Parathyroid adenoma (tissue), 2 donors: ENCODE data around the gene MATR3.

Source experiments
- H2AFZ ChIP-seq: fragments of 300-600 bp; sonication (generic); one replicate; pipeline ENCODE4 v1.7.0; 2017; ENCODE audit warnings: antibody characterized with exemption, mild to moderate bottlenecking
- H3K27ac ChIP-seq: fragments of 300-600 bp; sonication (generic); one replicate; pipeline ENCODE4 v1.7.0; 2017
- H3K27me3 ChIP-seq: fragments of 300-600 bp; sonication (generic); one replicate; pipeline ENCODE4 v1.7.0; 2017; ENCODE audit warnings: low read length; ENCODE audit not compliant: control insufficient read depth, insufficient read depth
- H3K36me3 ChIP-seq: fragments of 300-600 bp; sonication (generic); one replicate; pipeline ENCODE4 v1.7.0; 2017; ENCODE audit warnings: low read length; ENCODE audit not compliant: control insufficient read depth, insufficient read depth
- H3K4me1 ChIP-seq: fragments of 300-600 bp; sonication (generic); one replicate; pipeline ENCODE4 v1.7.0; 2017; ENCODE audit warnings: control low read depth
- H3K4me2 ChIP-seq: fragments of 300-600 bp; sonication (generic); one replicate; pipeline ENCODE4 v1.7.0; 2017; ENCODE audit warnings: low read length
- H3K4me3 ChIP-seq: fragments of 300-600 bp; sonication (generic); one replicate; pipeline ENCODE4 v1.7.0; 2017; ENCODE audit warnings: low read depth, low read length
- H3K79me2 ChIP-seq: fragments of 300-600 bp; sonication (generic); one replicate; pipeline ENCODE4 v1.7.0; 2017; ENCODE audit warnings: control low read depth
- H3K9ac ChIP-seq: fragments of 300-600 bp; sonication (generic); one replicate; pipeline ENCODE4 v1.7.0; 2017; ENCODE audit warnings: mild to moderate bottlenecking
- H3K9me3 ChIP-seq: fragments of 300-600 bp; sonication (generic); one replicate; pipeline ENCODE4 v1.7.0; 2017; ENCODE audit warnings: low read length; ENCODE audit not compliant: control insufficient read depth
- TF ChIP-seq, protein P1 (sequence below): fragments of 300-600 bp; sonication (generic); IDR thresholded peaks from one replicate; pipeline ENCODE4 v1.7.0; 2017; ENCODE audit warnings: antibody characterized with exemption, mild to moderate bottlenecking
- donor health status: primary hyperparathyroidism.

Gene MATR3

DNA sequence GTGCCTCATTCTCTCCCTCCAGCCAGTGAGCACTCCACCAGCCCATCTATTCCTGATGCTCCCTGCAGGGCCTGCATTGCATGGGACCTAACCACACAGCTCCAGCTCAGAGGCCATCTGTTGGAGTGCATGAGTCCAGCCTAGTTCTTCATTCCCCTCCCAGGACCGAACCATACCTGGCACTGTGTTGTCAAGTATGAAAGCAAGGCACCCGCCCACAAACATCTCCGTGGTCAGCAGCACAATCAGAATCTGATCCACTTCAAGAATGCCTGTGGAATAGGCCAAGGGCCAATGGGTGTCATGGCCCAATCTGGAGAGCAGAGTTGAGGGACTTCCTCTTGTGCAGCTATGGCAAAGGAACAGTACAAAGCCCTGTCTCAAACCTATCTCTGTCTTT, 83.7 kb downstream of the MATR3 start:
- H3K27ac ChIP-seq: no peak overlapping the region
- H3K79me2 ChIP-seq: peaks cover 4% of the 10 kb centered on the region
- peaks cover 14% of the 10 kb centered on the region for H3K4me1 ChIP-seq
- no peak overlapping the region for H3K4me3 ChIP-seq
- no peak overlapping the region for H2AFZ ChIP-seq
- H3K9me3 ChIP-seq: no peaks in the 10 kb centered on the region
- H3K27me3 ChIP-seq: no peaks in the 10 kb centered on the region
- H3K36me3 ChIP-seq: no peaks in the 10 kb centered on the region
- TF ChIP-seq, protein P1, sequence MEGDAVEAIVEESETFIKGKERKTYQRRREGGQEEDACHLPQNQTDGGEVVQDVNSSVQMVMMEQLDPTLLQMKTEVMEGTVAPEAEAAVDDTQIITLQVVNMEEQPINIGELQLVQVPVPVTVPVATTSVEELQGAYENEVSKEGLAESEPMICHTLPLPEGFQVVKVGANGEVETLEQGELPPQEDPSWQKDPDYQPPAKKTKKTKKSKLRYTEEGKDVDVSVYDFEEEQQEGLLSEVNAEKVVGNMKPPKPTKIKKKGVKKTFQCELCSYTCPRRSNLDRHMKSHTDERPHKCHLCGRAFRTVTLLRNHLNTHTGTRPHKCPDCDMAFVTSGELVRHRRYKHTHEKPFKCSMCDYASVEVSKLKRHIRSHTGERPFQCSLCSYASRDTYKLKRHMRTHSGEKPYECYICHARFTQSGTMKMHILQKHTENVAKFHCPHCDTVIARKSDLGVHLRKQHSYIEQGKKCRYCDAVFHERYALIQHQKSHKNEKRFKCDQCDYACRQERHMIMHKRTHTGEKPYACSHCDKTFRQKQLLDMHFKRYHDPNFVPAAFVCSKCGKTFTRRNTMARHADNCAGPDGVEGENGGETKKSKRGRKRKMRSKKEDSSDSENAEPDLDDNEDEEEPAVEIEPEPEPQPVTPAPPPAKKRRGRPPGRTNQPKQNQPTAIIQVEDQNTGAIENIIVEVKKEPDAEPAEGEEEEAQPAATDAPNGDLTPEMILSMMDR: no peak
- H3K9ac ChIP-seq: no peak overlapping the region
- H3K4me2 ChIP-seq: no peak overlapping the region

DNA sequence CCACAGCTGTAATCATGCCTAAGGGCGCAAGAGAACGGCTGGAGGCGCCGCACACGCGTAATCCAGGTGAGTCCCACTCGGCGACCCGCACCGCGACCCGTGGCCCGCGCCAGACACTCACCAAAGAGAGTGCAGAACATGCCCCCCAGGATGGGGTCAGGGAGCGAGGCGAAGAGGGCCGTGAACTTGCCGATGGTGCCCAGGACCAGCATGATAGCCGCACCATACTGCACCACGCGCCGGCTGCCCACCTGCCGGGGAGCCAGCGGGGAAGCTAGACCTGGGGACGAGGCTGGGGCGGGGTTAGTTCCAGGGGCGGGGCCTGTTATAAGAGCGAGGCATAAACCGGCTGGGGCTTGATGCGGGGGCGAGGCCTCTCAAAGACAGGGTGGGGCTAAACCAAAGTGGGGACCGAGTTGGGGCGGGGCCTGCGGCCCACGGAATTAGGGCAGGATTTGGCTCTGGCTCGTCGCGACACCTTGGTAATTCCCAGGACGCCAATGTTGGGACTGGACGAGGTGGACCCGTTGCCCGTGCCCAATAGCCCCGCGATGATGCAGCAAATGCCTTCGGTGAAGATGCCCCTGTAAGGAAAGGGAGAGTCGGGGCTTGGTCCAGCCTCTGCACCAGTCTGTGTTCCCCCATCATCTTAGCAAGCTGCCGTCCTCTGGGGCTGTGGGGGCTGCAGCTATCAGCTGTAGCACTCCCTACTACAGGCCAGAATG, 84.7 kb downstream of the MATR3 start:
- no peaks in the 10 kb centered on the region for H3K9me3 ChIP-seq
- peaks cover 21% of the 10 kb centered on the region for H3K4me1 ChIP-seq
- TF ChIP-seq, protein P1: no peak
- no peak overlapping the region for H2AFZ ChIP-seq
- H3K27me3 ChIP-seq: no peaks in the 10 kb centered on the region
- no peak overlapping the region for H3K9ac ChIP-seq
- H3K27ac ChIP-seq: no peak overlapping the region
- no peak overlapping the region for H3K4me2 ChIP-seq
- H3K4me3 ChIP-seq: no peak overlapping the region
- H3K79me2 ChIP-seq: peaks cover 4% of the 10 kb centered on the region
- H3K36me3 ChIP-seq: no peaks in the 10 kb centered on the region

DNA sequence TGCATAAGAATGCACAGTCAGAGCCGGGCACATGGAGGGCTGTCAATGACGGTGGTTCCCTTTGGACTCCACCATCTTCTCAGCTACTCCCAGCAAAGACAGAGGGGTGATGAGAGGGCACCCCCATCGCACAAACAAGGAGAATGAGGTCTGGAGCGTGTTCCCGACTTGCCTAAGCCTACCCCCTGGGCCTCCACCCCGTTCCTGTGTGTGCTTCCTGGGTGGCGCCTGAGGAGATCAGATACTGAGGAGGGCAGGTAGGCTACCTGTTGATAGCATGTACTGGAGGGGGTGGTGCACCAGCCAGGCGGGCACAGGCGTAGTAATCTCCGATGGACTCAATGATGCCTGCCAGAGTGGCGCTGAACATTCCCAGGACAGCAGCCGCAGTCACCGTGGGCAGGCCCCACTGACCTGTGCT, 85.4 kb downstream of the MATR3 start:
- Histone ChIP-seq H3K27ac (no peak overlapping the region), H2AFZ (no peak overlapping the region), H3K9me3 (no peaks in the 10 kb centered on the region), H3K36me3 (no peaks in the 10 kb centered on the region), H3K27me3 (no peaks in the 10 kb centered on the region), H3K4me1 (peaks cover 18% of the 10 kb centered on the region), H3K79me2 (peaks cover 4% of the 10 kb centered on the region), H3K9ac (no peak overlapping the region), H3K4me3 (no peak overlapping the region), H3K4me2 (no peak overlapping the region)
- TF ChIP-seq, protein P1: no peak

DNA sequence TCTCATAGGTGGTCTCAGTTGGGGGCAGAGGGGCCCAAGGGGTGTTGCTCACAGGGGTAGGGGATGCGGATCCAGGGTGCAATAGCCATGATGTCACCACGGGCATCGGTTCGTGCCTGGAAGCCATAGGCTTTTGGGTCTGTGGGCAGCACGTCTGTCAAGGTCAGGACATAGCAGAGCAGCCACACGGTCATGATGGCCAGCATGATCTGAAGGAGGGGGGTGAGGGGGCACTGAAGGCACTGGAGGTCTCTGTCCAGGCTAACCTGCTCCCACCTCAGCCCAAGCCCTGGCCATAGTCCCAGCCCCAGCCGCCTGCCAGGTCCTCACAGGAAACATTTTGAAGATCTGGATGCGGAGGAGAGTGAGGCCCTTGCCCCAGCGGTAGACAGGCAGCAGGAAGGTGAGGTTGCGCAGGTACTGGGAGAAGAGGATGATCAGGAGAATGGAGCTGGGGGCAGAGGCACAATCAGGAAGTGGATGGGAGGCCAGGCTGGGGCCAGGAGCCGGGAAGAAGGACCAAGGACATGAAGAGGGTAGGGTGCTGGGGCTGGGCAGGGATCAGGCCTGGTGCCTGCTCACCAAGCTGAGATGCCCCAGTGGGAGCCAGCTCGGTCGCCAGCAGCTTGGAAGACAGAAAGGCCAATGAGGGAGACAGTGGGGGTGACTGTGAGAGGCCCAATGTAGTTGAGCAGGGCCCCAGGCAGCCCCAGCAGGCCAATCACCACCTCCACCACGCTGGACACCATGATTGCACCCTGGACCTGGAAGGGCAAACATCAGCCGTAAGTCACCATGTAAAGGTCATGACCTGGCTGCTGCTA, 86.3 kb downstream of the MATR3 start:
- no peak overlapping the region for H3K27ac ChIP-seq
- peaks cover 4% of the 10 kb centered on the region for H3K79me2 ChIP-seq
- H3K9me3 ChIP-seq: no peaks in the 10 kb centered on the region
- no peaks in the 10 kb centered on the region for H3K36me3 ChIP-seq
- H3K4me3 ChIP-seq: no peak overlapping the region
- TF ChIP-seq, protein P1: no peak
- no peak overlapping the region for H3K9ac ChIP-seq
- H3K4me2 ChIP-seq: no peak overlapping the region
- H3K27me3 ChIP-seq: no peaks in the 10 kb centered on the region
- peaks cover 16% of the 10 kb centered on the region for H3K4me1 ChIP-seq
- H2AFZ ChIP-seq: no peak overlapping the region
